Peyer's patch (tissue), 4 donors: ENCODE results near the gene FAIM2. TPM values are rescaled to one million over a fixed set of nuclear protein-coding genes. Genes with fewer than 3 reads are reported as not detected.

Source experiments
- DNase-seq, 3 donors: peaks; one replicate each; pipeline ENCODE4 v3.0.0-alpha.2; 2017 to 2019
- H3K27ac ChIP-seq, 4 donors: fragments of 200-600 bp; sonication (generic); one replicate each; pipeline ENCODE4 v1.5.1; 2016 to 2019
- H3K27me3 ChIP-seq, 2 donors: fragments of 200-600 bp; sonication (generic); one replicate each; pipeline ENCODE4 v1.5.1; 2019
- H3K36me3 ChIP-seq, 3 donors: fragments of 200-600 bp; sonication (generic); one replicate each; pipeline ENCODE4 v1.5.1; 2016 to 2019
- H3K4me1 ChIP-seq, 4 donors: fragments of 200-600 bp; sonication (generic); one replicate each; pipeline ENCODE4 v1.5.1; 2016 to 2019
- H3K4me3 ChIP-seq, 4 donors: fragments of 200-600 bp; sonication (generic); 1 replicate in 3 of 4; 2 replicates in 1 of 4; pipeline ENCODE4 v1.5.1; 2016 to 2019; ENCODE audit warnings: mild to moderate bottlenecking in 1 of 4
- H3K9me3 ChIP-seq, 4 donors: fragments of 200-600 bp; sonication (generic); one replicate each; pipeline ENCODE4 v1.5.1; 2016 to 2019; ENCODE audit warnings: mild to moderate bottlenecking in 1 of 4
- CTCF ChIP-seq, 6 experiments: fragments of 450-650 bp in 4 of 6; fragments of 200-600 bp in 2 of 6; sonication (generic) in 1 of 6; IDR thresholded peaks; one replicate each; pipeline ENCODE4 v1.5.1; 2017 to 2019; ENCODE audit warnings: antibody characterized with exemption in 6 of 6, mild to moderate bottlenecking in 3 of 6, moderate library complexity in 1 of 6
- POLR2A ChIP-seq, 2 donors: fragments of 450-650 bp; IDR thresholded peaks; one replicate each; pipeline ENCODE4 v1.5.1; 2017; ENCODE audit warnings: antibody characterized with exemption in 2 of 2, mild to moderate bottlenecking in 2 of 2, moderate library complexity in 2 of 2
- total RNA-seq, 4 donors: library from RNA; depleted of rRNA; stranded (reverse); fragments of >200 nt; gene quantifications; one replicate each; pipeline ENCODE4 v1.1.0, GENCODE V29; 2016

Gene FAIM2
- total RNA-seq, 4 donors from 2014 or later: 0.83 to 4.7 (median 2.9) TPM

- Histone ChIP-seq H3K36me3 (no peaks in the 10 kb centered on the region), H3K4me3 (peak within 1 kb of the TSS; percentile 75 to 80 (median 78)), H3K9me3 (no peaks in the 10 kb centered on the region), H3K27me3 (no peaks in the 10 kb centered on the region), H3K4me1 (peaks cover 0 to 48% (median 0%) of the 10 kb centered on the region in 4 donors), H3K27ac (peak within 1 kb of the TSS; percentile 77 to 89 (median 85))
- DNase-seq: peak; percentile 94 to 98 (median 95)
- TF ChIP-seq POLR2A (IDR thresholded peaks at IDR 0.05) (peak in 1 of 2 donors; percentile 28), CTCF (IDR thresholded peaks at IDR 0.05) (no peak)
Measured at GRCh38 chr12:49828133-49829091, 75.3 kb downstream of the FAIM2 start, which contains the start of gene NCKAP5L. TSS of gene NCKAP5L (minus strand) at chr12:49828413. CDS start at chr12:49804044, 24,369 bp downstream.

- Histone ChIP-seq H3K27me3 (no peaks in the 10 kb centered on the region), H3K36me3 (no peaks in the 10 kb centered on the region), H3K4me3 (peak overlapping the region; percentile 75 to 80 (median 78)), H3K9me3 (no peaks in the 10 kb centered on the region), H3K4me1 (peaks cover 0 to 48% (median 0%) of the 10 kb centered on the region in 4 donors), H3K27ac (peak overlapping the region; percentile 77 to 89 (median 85))
- TF ChIP-seq POLR2A (IDR thresholded peaks at IDR 0.05) (no peak), CTCF (IDR thresholded peaks at IDR 0.05) (no peak)
- DNase-seq: peak in 2 of 3 donors; percentile 43 to 62
Measured at GRCh38 chr12:49827401-49828099, 76.2 kb downstream of the FAIM2 start.

GRCh38 chr12:49827051-49827400 is 76.7 kb downstream of the FAIM2 start:
- peak overlapping the region in 3 of 4 donors; percentile 83 to 89 (median 87) for H3K27ac ChIP-seq
- H3K4me1 ChIP-seq: peaks cover 0 to 48% (median 0%) of the 10 kb centered on the region in 4 donors
- no peaks in the 10 kb centered on the region for H3K36me3 ChIP-seq
- no peaks in the 10 kb centered on the region for H3K9me3 ChIP-seq
- H3K27me3 ChIP-seq: no peaks in the 10 kb centered on the region
- TF ChIP-seq CTCF (IDR thresholded peaks at IDR 0.05): no peak
- TF ChIP-seq POLR2A (IDR thresholded peaks at IDR 0.05): no peak
- H3K4me3 ChIP-seq: peak overlapping the region in 3 of 4 donors; percentile 75 to 80 (median 77)
- no peak for DNase-seq

GRCh38 chr12:49825971-49826421 is 77.7 kb downstream of the FAIM2 start:
- Histone ChIP-seq H3K36me3 (no peaks in the 10 kb centered on the region), H3K27ac (peak overlapping the region in 2 of 4 donors; percentile 20 to 41), H3K4me3 (no peak overlapping the region), H3K4me1 (peaks cover 0 to 53% (median 2%) of the 10 kb centered on the region in 4 donors), H3K27me3 (no peaks in the 10 kb centered on the region), H3K9me3 (no peaks in the 10 kb centered on the region)
- no peak for TF ChIP-seq POLR2A (IDR thresholded peaks at IDR 0.05)
- no peak for TF ChIP-seq CTCF (IDR thresholded peaks at IDR 0.05)
- DNase-seq: no peak

- Histone ChIP-seq H3K36me3 (no peaks in the 10 kb centered on the region), H3K27me3 (no peaks in the 10 kb centered on the region), H3K27ac (peak overlapping the region in 2 of 4 donors; percentile 20 to 41), H3K4me3 (no peak overlapping the region), H3K9me3 (no peaks in the 10 kb centered on the region), H3K4me1 (peaks cover 0 to 57% (median 3%) of the 10 kb centered on the region in 4 donors)
- no peak for DNase-seq
- no peak for TF ChIP-seq CTCF (IDR thresholded peaks at IDR 0.05)
- TF ChIP-seq POLR2A (IDR thresholded peaks at IDR 0.05): no peak
Measured at GRCh38 chr12:49825360-49825970, 78.2 kb downstream of the FAIM2 start.
